ENCODE results near the gene IL20RA.

GRCh38 chr6:136955123-136955522, 89.6 kb downstream of the IL20RA start:
- TF ChIP-seq, protein P1, sequence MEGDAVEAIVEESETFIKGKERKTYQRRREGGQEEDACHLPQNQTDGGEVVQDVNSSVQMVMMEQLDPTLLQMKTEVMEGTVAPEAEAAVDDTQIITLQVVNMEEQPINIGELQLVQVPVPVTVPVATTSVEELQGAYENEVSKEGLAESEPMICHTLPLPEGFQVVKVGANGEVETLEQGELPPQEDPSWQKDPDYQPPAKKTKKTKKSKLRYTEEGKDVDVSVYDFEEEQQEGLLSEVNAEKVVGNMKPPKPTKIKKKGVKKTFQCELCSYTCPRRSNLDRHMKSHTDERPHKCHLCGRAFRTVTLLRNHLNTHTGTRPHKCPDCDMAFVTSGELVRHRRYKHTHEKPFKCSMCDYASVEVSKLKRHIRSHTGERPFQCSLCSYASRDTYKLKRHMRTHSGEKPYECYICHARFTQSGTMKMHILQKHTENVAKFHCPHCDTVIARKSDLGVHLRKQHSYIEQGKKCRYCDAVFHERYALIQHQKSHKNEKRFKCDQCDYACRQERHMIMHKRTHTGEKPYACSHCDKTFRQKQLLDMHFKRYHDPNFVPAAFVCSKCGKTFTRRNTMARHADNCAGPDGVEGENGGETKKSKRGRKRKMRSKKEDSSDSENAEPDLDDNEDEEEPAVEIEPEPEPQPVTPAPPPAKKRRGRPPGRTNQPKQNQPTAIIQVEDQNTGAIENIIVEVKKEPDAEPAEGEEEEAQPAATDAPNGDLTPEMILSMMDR (conservative IDR thresholded peaks at IDR 0.05; ENCODE audit: low read depth in 2 of 2): no peak
- no peak for TF ChIP-seq EZH2phosphoT487 (IDR thresholded peaks at IDR 0.05; ENCODE audit: unreplicated experiment)
- TF ChIP-seq EZH2 (IDR thresholded peaks at IDR 0.05; ENCODE audit: low read depth, unreplicated experiment): no peak
- TF ChIP-seq, protein P2, sequence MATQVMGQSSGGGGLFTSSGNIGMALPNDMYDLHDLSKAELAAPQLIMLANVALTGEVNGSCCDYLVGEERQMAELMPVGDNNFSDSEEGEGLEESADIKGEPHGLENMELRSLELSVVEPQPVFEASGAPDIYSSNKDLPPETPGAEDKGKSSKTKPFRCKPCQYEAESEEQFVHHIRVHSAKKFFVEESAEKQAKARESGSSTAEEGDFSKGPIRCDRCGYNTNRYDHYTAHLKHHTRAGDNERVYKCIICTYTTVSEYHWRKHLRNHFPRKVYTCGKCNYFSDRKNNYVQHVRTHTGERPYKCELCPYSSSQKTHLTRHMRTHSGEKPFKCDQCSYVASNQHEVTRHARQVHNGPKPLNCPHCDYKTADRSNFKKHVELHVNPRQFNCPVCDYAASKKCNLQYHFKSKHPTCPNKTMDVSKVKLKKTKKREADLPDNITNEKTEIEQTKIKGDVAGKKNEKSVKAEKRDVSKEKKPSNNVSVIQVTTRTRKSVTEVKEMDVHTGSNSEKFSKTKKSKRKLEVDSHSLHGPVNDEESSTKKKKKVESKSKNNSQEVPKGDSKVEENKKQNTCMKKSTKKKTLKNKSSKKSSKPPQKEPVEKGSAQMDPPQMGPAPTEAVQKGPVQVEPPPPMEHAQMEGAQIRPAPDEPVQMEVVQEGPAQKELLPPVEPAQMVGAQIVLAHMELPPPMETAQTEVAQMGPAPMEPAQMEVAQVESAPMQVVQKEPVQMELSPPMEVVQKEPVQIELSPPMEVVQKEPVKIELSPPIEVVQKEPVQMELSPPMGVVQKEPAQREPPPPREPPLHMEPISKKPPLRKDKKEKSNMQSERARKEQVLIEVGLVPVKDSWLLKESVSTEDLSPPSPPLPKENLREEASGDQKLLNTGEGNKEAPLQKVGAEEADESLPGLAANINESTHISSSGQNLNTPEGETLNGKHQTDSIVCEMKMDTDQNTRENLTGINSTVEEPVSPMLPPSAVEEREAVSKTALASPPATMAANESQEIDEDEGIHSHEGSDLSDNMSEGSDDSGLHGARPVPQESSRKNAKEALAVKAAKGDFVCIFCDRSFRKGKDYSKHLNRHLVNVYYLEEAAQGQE (IDR thresholded peaks at IDR 0.05; ENCODE audit: unreplicated experiment): no peak
- TF ChIP-seq CREB1 (CRISPR knock-in tag; IDR thresholded peaks at IDR 0.05; ENCODE audit: low read depth): no peak
- no peak for TF ChIP-seq ZNF114 (CRISPR knock-in tag; IDR thresholded peaks at IDR 0.05)
- no peak for TF ChIP-seq POLR2AphosphoS5 (IDR thresholded peaks at IDR 0.05; ENCODE audit: low read depth)
- no peak for TF ChIP-seq JUNB (IDR thresholded peaks at IDR 0.05; ENCODE audit: unreplicated experiment)
- TF ChIP-seq ETS1 (IDR thresholded peaks at IDR 0.05): no peak
- TF ChIP-seq, protein P3, sequence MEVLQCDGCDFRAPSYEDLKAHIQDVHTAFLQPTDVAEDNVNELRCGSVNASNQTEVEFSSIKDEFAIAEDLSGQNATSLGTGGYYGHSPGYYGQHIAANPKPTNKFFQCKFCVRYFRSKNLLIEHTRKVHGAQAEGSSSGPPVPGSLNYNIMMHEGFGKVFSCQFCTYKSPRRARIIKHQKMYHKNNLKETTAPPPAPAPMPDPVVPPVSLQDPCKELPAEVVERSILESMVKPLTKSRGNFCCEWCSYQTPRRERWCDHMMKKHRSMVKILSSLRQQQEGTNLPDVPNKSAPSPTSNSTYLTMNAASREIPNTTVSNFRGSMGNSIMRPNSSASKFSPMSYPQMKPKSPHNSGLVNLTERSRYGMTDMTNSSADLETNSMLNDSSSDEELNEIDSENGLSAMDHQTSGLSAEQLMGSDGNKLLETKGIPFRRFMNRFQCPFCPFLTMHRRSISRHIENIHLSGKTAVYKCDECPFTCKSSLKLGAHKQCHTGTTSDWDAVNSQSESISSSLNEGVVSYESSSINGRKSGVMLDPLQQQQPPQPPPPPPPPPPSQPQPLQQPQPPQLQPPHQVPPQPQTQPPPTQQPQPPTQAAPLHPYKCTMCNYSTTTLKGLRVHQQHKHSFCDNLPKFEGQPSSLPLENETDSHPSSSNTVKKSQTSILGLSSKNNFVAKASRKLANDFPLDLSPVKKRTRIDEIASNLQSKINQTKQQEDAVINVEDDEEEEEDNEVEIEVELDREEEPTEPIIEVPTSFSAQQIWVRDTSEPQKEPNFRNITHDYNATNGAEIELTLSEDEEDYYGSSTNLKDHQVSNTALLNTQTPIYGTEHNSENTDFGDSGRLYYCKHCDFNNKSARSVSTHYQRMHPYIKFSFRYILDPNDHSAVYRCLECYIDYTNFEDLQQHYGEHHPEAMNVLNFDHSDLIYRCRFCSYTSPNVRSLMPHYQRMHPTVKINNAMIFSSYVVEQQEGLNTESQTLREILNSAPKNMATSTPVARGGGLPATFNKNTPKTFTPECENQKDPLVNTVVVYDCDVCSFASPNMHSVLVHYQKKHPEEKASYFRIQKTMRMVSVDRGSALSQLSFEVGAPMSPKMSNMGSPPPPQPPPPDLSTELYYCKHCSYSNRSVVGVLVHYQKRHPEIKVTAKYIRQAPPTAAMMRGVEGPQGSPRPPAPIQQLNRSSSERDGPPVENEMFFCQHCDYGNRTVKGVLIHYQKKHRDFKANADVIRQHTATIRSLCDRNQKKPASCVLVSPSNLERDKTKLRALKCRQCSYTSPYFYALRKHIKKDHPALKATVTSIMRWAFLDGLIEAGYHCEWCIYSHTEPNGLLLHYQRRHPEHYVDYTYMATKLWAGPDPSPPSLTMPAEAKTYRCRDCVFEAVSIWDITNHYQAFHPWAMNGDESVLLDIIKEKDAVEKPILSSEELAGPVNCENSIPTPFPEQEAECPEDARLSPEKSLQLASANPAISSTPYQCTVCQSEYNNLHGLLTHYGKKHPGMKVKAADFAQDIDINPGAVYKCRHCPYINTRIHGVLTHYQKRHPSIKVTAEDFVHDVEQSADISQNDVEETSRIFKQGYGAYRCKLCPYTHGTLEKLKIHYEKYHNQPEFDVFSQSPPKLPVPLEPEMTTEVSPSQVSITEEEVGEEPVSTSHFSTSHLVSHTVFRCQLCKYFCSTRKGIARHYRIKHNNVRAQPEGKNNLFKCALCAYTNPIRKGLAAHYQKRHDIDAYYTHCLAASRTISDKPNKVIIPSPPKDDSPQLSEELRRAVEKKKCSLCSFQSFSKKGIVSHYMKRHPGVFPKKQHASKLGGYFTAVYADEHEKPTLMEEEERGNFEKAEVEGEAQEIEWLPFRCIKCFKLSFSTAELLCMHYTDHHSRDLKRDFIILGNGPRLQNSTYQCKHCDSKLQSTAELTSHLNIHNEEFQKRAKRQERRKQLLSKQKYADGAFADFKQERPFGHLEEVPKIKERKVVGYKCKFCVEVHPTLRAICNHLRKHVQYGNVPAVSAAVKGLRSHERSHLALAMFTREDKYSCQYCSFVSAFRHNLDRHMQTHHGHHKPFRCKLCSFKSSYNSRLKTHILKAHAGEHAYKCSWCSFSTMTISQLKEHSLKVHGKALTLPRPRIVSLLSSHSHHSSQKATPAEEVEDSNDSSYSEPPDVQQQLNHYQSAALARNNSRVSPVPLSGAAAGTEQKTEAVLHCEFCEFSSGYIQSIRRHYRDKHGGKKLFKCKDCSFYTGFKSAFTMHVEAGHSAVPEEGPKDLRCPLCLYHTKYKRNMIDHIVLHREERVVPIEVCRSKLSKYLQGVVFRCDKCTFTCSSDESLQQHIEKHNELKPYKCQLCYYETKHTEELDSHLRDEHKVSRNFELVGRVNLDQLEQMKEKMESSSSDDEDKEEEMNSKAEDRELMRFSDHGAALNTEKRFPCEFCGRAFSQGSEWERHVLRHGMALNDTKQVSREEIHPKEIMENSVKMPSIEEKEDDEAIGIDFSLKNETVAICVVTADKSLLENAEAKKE (CRISPR knock-in tag; IDR thresholded peaks at IDR 0.05): no peak
